ENCODE data around the gene HAUS1.
"Not testable (repeated sequence)": the region's sequence is repeated elsewhere in the genome, so short reads cannot be mapped to it uniquely, and the experiment has no call there.

HAUS1 gene

DNA sequence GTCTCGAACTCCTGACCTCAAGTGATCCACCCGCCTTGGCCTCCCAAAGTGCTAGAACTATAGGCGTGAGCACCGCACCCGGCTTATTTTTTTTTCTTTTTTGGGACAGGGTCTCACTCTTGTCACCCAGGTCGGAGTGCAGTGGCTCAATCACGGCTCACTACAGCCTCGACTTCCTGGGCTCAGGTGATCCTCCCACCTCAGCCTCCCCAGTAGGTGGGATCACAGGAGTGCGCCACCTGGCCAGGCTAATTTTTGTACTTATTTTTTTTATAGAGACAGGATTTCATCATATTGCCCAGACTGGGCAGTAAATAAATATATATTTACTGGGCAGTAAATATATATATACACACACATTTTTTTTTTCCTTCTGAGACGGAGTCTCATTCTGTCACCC lies 8.7 kb upstream of the HAUS1 start:
- DNase-seq = no peak

- no peak for DNase-seq
Observed at GRCh38 chr18:46096651-46097300, 7.4 kb upstream of the HAUS1 start.

DNA sequence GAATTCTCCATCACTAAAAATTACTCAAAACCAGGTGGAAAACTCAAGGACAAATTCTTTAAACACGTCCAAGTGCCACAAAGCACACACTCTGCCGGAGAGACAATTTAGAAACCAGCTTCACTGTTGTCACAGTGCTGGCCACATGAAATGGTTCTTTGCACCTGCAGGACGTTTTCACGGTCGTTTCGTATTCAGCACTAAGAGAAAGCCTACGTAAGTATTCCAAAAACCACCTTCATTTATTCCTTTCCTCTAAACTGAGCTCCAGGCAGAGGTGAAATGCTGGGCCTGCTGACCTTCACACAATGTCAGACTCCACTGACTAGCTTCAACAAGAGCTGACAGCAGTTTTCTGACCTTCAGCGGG lies 6.8 kb upstream of the HAUS1 start:
- no peak for DNase-seq

GRCh38 chr18:46097801-46098615 lies 6.2 kb upstream of the HAUS1 start, which contains the start of gene ATP5F1A:
ATP5F1A (minus strand) TSS chr18:46098296; CDS start chr18:46098231, 65 bp downstream.
- peak; percentile 46 for DNase-seq

GRCh38 chr18:46098616-46098933 lies 5.6 kb upstream of the HAUS1 start:
- DNase-seq = no peak

DNA sequence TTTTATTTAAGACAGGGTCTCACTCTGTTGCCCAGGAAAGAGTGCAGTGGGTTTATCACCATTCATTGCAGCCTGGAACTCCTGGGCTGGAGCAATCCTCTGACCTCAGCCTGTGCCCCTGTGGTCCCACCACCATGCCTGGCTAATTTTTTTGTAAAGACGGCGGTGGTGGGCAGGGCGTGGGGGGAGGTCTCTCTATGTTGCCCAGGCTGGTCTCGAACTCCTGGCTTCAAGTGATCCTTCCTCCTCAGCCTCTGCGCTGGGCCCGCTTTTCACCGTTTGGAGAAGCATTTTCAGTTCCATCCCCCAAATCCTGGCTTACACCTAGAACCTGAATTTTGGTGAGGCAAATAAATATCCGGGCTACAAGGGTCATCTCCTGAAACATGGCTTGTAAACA lies 4.7 kb upstream of the HAUS1 start:
- no peak for DNase-seq

DNA sequence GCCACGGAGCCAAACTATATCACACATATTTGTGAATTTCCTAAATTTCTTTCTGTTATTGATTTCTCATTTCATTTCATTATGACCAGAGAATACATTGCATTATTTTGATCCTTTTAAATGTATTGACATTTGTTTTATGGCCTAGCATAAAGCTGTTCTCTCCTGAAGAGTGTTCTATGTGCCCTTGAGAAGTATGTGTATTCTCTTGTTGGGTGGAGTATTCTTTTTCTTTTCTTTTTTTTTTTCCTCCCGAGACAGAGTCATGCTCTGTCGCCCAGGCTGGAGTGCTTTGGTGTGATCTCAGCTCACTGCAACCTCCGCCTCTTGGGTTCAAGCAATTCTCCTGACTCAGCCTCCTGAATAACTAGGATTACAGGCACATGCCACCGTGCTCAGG lies 5.2 kb downstream of the HAUS1 start:
- no peak for DNase-seq

DNA sequence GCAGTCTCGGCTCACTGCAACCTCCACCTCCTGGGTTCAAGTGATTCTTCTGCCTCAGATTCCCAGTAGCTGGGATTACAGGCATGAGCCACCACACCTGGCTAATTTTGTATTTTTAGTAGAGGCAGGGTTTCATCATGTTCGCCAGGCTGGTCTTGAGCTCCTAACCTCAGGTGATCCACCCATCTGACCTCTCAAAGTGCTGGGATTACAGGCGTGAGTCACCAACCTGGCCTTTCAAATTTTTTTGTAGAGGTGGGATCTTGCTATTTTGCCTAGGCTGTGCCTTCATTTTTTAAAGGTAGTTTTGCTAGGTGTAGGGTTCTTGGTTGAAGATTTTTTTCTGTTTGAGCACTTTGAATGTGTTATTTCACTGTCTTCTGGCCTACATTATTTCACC lies 6.2 kb downstream of the HAUS1 start:
- DNase-seq = no peak

GRCh38 chr18:46113751-46114150 lies 9.6 kb downstream of the HAUS1 start:
- DNase-seq = no peak

GRCh38 chr18:46126625-46127024 lies 22.4 kb downstream of the HAUS1 start:
- not testable (repeated sequence) for DNase-seq

DNA sequence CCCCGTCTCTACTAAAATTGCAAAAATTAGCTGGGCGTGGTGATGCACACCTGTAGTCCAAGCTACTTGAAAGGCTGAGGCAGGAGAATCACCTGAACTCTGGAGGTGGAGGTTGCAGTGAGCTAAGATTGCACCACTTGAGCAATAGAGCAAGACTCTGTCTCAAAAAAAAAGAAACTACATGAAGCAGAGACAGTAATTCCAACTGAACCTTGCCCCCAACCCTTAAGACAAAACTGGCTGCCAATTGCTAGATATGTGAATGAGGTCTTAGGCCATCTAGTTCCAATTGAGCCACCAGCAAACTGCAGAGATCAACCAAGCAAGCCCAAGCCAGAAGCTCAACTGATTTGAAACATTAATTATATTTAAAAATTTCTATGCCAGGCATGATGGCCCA lies 25.9 kb downstream of the HAUS1 start:
- DNase-seq = no peak

DNA sequence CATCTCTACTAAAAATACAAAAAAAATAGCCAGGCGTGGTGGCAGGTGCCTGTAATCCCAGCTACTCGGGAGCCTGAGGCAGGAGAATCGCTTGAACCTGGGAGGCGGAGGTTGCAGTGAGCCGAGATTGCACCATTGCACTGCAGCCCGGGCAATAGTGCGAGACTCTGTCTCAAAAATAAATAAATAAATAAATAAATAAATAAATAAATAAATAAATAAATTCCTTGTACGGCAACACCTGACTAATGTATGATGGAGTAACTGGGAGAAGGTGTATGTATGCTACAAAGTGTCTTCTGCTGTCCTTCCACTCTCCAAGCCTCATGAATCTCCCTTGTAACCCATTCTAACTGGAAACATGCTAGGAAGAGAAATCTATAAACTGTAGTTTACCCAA lies 26.4 kb downstream of the HAUS1 start:
- not testable (repeated sequence) for DNase-seq

DNA sequence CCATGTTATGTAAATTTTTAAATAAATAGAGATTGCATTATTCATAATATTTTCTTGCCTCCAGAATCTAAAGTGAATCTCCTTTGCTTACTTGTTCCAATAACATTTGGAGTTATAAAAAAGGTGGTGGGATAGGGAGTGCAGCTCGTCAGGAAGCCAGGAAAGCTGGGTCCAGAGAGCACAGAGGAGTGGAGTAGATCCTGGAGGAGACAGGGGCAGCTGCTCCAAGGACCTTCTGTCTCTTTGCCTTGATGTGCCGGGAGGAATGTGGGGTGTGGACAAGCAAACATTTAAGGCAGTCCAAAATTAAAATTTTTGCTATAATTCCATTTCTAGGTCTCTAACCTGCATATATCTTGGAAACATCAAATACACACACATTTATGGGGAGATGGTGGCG lies 29.3 kb downstream of the HAUS1 start:
- DNase-seq = no peak

GRCh38 chr18:46134920-46135675 lies 30.9 kb downstream of the HAUS1 start:
- no peak for DNase-seq

DNA sequence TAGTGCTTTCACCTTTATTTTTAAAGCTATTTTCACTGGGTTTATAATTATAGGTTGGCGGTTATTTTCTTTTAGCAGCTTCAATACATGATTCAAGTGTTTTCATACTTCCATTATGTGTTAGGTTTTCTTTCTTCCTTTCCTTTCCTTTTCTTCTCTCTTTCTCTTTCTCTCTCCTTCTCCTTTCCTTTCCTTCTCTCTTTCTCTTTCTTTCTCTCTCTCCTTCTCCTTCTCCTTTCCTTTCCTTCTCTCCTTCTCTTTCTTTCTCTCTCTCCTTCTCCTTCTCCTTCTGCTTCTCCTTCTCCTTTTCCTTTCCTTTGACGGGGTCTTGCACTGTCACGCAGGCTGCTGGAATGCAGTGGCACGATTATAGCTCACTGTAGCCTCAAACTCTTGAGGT lies 36.0 kb downstream of the HAUS1 start:
- DNase-seq = no peak

- DNase-seq = no peak
Observed at GRCh38 chr18:46141199-46141598, 37.0 kb downstream of the HAUS1 start.

DNA sequence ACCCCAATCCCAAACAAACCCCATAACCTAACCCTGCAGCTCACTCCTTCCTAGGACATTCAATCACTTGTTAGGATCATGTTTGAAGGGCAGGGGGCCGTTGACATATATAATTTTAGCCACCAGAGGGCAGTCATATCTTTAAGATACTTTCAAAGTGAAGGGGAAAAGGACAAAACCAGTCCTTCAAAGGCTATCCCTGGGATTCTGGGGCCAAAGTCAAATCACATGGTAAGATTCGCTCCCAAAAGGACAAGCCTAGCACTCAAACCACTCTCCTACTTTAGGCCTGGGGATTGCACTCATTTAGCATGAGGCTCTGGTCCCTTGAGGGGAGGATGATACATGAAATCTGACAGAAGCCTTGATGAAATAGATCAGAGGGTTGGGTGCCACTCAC lies 44.6 kb downstream of the HAUS1 start:
- DNase-seq = peak; percentile 22

DNA sequence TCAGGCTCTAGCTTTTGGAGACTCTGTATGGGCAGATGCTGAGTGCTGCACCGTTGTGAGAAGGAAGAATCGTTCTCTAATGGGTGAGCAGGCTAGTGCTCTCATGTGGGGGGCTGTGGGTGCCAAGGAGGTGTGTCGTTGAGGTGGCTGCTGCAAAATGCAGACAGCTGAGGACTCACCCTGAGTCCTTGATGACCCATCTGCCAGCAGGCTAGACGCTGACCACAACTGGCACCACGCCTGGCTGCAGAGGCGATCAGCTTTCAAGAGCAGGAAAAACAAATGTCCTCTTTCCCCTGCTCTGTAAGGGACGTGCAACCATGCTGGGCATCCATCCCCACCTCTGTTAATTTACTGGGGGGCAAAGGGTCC lies 48.2 kb downstream of the HAUS1 start:
- peak; percentile 18 for DNase-seq

DNA sequence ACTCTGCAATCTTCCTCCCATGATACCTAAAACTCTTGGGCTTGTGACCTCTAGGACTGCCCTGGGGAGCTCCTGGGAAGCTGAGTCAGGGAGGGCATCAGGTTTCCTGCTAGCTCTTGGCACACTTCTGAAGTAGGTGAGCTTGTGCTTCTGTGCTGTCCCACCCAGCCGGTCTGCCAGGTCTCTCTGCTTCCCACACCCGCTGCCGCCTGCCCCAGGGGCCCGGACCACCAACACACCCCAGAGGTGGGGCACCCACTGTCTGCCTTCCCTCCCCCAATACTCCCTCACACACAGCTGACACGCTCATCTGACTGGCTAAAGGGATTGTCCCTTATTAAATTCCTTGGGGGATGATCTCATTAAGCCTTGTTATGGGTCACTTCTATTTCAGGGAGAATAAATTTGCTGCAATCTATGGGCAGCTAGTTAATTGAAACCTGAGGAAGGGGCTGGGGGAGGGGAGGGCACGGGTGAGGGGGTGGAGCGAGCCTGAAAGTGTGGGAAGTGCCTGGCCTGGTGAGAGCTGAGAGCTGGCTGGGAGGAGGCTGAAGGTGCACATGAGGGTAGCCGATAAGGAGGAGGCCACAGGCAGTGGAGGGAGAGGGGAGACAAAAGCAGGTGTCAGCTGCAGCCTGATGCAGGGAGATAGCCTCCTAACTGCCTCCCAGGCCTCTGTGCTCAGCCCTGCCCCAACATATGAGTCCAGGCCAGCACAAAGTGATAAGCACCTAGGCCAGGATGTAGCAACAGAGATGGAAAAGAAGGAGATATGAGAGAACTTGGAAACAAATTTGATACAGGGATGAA lies 48.8 kb downstream of the HAUS1 start:
- no peak for DNase-seq

GRCh38 chr18:46155641-46156051 lies 51.5 kb downstream of the HAUS1 start:
- DNase-seq = no peak

DNA sequence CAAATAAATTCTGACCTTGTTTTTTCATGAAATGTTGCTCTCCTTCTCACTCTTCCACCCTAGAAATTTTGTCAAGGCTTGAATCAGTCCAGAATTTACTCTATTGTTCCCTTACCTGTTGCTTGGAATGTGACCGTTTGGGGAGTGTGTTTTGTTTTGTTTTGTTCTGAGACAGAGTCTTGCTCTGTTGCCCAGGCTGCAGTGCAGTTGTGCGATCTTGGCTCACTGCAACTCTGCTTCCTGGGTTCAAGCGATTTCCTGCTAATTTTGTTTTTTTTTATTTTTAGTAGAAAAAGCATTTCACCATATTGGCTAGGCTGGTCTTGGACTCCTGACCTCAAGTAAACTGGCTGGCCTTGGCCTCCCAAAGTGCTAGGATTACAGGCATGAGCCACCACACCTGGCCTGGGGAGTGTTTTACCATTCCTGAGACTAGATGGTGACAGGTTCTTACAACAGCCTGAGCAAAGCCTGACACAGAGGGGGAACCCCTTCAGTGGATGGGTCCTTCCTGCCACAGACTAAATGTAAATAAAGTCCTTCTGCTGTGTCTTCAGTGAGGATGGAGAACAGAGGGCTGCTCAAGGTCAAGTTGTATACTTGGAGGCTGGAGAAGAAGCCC lies 52.0 kb downstream of the HAUS1 start:
- DNase-seq = no peak

DNA sequence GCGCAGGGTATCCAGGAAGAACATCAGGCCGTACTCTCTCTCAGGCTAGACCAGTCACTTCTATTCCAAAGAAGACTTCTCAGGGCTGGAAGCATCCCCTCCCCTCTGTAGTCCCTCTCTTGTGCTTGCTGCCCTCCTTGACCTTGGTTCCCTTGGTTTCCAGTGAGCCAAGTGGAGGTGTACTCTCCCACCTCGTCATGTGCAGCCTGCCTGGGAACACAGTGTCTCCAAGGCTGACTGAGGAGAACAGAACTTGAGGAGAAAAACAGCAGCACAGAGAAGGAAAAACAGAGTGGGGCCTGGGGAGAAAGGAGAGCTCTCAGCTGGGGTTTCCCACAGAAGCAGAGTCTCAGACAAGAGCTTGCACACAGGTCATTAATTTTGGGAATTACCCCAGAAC lies 52.7 kb downstream of the HAUS1 start:
- DNase-seq = no peak

DNA sequence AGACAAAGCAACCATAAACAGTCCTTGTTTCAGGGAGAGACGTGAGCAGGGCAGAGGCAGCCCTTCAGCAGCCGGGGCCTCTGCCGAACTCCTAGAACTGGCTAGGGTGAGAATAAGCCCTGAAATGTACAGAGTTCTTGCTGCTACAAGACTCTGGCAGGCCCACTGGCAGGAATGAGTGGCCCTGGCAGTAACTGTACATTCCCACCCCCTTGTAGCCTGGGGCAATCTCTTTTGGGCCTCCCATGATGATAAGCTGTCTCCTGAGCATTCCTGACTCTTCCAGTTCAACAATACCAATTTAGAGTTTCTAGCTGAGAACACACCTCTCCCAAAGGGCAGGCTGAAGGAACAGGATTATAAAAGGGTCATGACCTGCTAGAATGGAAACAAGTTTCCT lies 54.3 kb downstream of the HAUS1 start:
- DNase-seq = no peak
